Germinal center (tissue), 1 donor: ENCODE data around the gene CCKAR.

Experiments used
- DNase-seq: peaks from one replicate; pipeline ENCODE4 v3.0.0; 2012; ENCODE audit warnings: mixed read lengths, low spot score

Gene CCKAR

GRCh38 chr4:26459756-26460530 lies 30.3 kb downstream of the CCKAR start:
- DNase-seq, result no peak

GRCh38 chr4:26459054-26459755 lies 31.1 kb downstream of the CCKAR start:
- peak; percentile 62 for DNase-seq

- no peak for DNase-seq
Observed at GRCh38 chr4:26458157-26458561, 32.1 kb downstream of the CCKAR start.

GRCh38 chr4:26457412-26457811 lies 32.9 kb downstream of the CCKAR start:
- no peak for DNase-seq

- no peak for DNase-seq
Observed at GRCh38 chr4:26455571-26455970, 34.7 kb downstream of the CCKAR start.

GRCh38 chr4:26454961-26455360 lies 35.3 kb downstream of the CCKAR start:
- DNase-seq, result no peak

- DNase-seq, result no peak
Observed at GRCh38 chr4:26452565-26453531, 37.4 kb downstream of the CCKAR start.

- no peak for DNase-seq
Observed at GRCh38 chr4:26451597-26451996, 38.7 kb downstream of the CCKAR start.

GRCh38 chr4:26450418-26450817 lies 39.9 kb downstream of the CCKAR start:
- DNase-seq, result no peak

- DNase-seq, result no peak
Observed at GRCh38 chr4:26447378-26447777, 42.9 kb downstream of the CCKAR start.

GRCh38 chr4:26441771-26442170 lies 48.5 kb downstream of the CCKAR start:
- no peak for DNase-seq

- DNase-seq, result no peak
Observed at GRCh38 chr4:26441102-26441501, 49.2 kb downstream of the CCKAR start.

- no peak for DNase-seq
Observed at GRCh38 chr4:26434030-26434639, 56.1 kb downstream of the CCKAR start.

- no peak for DNase-seq
Observed at GRCh38 chr4:26433556-26433955, 56.7 kb downstream of the CCKAR start.

- DNase-seq, result no peak
Observed at GRCh38 chr4:26432419-26432818, 57.9 kb downstream of the CCKAR start.

- DNase-seq, result no peak
Observed at GRCh38 chr4:26431461-26432180, 58.7 kb downstream of the CCKAR start.
